Effector memory CD8-positive, alpha-beta T cell (primary cell): Measurements from ENCODE around the gene PAQR6.
A peak's percentile ranks its signal among the peaks of the same experiment; 100 is the strongest.

Source experiments
- ATAC-seq: fragments of 150-1000 bp; cut with Tn5 transposase; replicated peaks from 2 replicates; pipeline ENCODE4 v1.10.0; 2021; ENCODE audit warnings: mild to moderate bottlenecking, moderate library complexity
- DNase-seq, 3 experiments: peaks; one replicate each; pipeline ENCODE4 v3.0.0; 2021
- H3K27ac Mint-ChIP-seq, 2 donors: one replicate each; pipeline ENCODE4 v1.8.0; 2022; ENCODE audit warnings: mild to moderate bottlenecking in 2 of 2, mixed read lengths in 2 of 2, moderate library complexity in 2 of 2
- H3K27me3 Mint-ChIP-seq, 2 donors: one replicate each; pipeline ENCODE4 v1.8.0; 2022; ENCODE audit warnings: mixed read lengths in 2 of 2
- H3K36me3 Mint-ChIP-seq: one replicate; pipeline ENCODE4 v1.8.0; 2022; ENCODE audit warnings: mild to moderate bottlenecking, moderate library complexity, mixed read lengths; ENCODE audit not compliant: insufficient read depth
- H3K4me1 Mint-ChIP-seq, 2 donors: one replicate each; pipeline ENCODE4 v1.8.0; 2022; ENCODE audit warnings: low read depth in 2 of 2, mixed read lengths in 2 of 2
- H3K4me3 Mint-ChIP-seq, 2 donors: one replicate each; pipeline ENCODE4 v1.8.0; 2022; ENCODE audit warnings: mild to moderate bottlenecking in 2 of 2, mixed read lengths in 2 of 2, moderate library complexity in 2 of 2
- H3K9me3 Mint-ChIP-seq, 2 donors: one replicate each; pipeline ENCODE4 v1.8.0; 2022; ENCODE audit warnings: mixed read lengths in 2 of 2

PAQR6 gene

DNA sequence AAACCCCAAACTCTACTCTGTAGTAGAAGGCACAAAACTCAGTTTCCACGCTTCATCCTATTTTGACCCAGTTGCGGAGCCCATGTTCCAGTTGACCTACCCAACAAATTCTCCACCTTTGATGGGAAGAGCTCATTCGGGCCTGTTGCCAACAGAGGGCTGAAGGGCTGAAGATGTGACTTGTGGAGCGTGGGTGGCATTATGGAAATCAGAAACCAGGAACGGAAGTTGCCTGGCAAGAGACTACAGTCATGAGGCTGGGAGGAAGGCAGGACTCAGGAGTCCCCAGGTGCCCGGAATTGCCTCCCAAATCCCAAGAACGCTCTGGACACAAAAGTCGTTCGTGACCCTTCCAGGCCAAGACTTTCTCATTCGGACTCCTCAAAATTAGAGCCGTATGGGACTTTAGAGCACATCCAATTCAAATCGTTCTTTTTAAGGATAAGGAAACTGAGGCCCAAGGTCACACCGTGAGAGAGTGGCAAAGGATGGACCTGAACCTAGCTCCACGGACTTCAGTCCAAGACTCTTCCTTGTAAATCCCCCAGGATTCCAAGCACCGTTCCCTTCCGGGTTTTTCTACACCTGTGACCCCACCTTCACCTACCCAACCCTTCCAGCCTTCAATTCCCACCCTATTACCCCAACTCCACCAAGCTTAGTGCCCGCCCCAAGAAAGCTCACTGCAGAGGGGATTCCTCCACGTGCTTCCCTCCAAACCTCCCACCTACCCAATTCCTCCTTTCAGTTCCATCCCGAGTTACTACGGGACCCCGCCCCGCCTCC lies 34.0 kb upstream of the PAQR6 start:
- Mint-ChIP-seq H3K27me3 (no peaks in the 10 kb centered on the region), H3K4me3 (peak overlapping the region; percentile 89 to 99), H3K36me3 (peaks cover 38% of the 10 kb centered on the region), H3K4me1 (peaks cover 26 to 33% of the 10 kb centered on the region in 2 donors), H3K27ac (peak overlapping the region; percentile 94 to 98), H3K9me3 (no peaks in the 10 kb centered on the region)
- no peak for ATAC-seq
- DNase-seq = no peak

- Mint-ChIP-seq H3K4me3 (peak overlapping the region; percentile 89 to 99), H3K9me3 (no peaks in the 10 kb centered on the region), H3K36me3 (peaks cover 40% of the 10 kb centered on the region), H3K27ac (peak overlapping the region; percentile 94 to 98), H3K27me3 (no peaks in the 10 kb centered on the region), H3K4me1 (peaks cover 26 to 33% of the 10 kb centered on the region in 2 donors)
- peak; percentile 18 for ATAC-seq
- peak in 2 of 3 experiments; percentile 18 to 26 for DNase-seq
Measured at GRCh38 chr1:156281281-156281680, 33.4 kb upstream of the PAQR6 start.

DNA sequence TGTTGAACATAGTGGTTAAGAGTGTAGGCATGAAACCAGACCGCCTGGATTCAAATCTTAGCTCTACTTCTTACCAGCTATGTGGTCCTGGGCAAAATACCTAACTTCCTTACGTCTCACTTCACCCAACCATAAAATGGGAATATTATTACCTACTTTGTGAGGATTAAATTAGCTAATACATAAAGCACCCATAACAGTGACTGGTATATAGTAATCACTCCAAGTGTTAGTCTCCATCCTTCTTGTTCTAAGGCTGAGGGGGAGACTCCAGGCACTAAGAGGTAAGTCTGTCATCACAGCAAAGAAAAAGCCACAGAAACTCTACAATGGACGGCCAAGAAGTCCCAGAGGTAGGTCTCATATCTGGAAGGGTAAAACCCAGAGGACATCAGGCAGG lies 32.0 kb upstream of the PAQR6 start:
- ATAC-seq (no peak), DNase-seq (no peak)
- Mint-ChIP-seq H3K4me1 (peaks cover 26 to 33% of the 10 kb centered on the region in 2 donors), H3K27ac (no peak overlapping the region), H3K27me3 (no peaks in the 10 kb centered on the region), H3K9me3 (no peaks in the 10 kb centered on the region), H3K36me3 (peaks cover 50% of the 10 kb centered on the region), H3K4me3 (no peak overlapping the region)

DNA sequence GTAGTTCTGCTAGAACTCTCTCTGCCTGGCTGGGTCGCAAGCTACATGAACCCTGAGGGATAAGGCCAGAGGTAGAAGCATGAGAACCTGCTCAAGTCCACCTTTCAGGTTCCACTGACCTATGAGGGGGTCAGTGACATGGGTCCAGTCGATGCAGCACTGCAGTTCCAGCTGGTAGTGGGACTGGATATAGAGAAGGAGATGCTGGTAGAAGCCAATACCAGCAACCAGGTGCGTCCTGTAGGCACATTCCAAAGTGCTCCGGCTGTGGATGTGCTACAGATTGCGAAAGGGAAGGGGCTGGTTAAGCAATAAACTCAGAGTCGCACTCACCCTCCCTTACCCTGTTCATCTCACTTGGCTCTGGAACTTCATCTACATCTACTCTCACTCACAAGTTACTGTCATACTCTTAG lies 29.1 kb upstream of the PAQR6 start:
- Mint-ChIP-seq H3K27ac (no peak overlapping the region), H3K27me3 (no peaks in the 10 kb centered on the region), H3K9me3 (no peaks in the 10 kb centered on the region), H3K4me1 (peaks cover 15 to 16% of the 10 kb centered on the region in 2 donors), H3K4me3 (no peak overlapping the region), H3K36me3 (peaks cover 69% of the 10 kb centered on the region)
- DNase-seq = no peak
- ATAC-seq = no peak

DNA sequence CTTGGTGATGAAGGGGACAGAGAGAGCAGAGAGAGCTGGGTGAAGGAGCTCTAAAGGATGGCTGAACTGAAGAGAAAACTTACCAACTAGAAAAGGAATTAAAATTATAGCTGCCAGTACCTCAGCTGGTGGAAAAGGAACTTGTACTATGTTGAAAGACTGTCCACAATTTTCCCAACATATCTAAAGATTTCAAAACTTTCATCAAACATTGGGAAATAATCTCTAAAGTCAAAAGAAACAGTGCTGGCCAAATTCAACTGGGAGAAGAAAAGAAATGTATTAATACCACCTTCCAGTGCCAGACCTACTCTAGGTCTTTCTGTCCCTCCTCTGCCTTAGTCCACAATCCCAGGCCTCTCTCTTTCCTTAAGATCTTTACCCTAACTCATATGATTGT lies 28.7 kb upstream of the PAQR6 start:
- no peaks in the 10 kb centered on the region for H3K9me3 Mint-ChIP-seq
- H3K4me3 Mint-ChIP-seq = no peak overlapping the region
- peaks cover 74% of the 10 kb centered on the region for H3K36me3 Mint-ChIP-seq
- H3K27ac Mint-ChIP-seq = no peak overlapping the region
- DNase-seq (no peak), ATAC-seq (no peak)
- H3K27me3 Mint-ChIP-seq = no peaks in the 10 kb centered on the region
- H3K4me1 Mint-ChIP-seq = peaks cover 12 to 13% of the 10 kb centered on the region in 2 donors

GRCh38 chr1:156270314-156270713 lies 22.5 kb upstream of the PAQR6 start:
- DNase-seq (no peak), ATAC-seq (no peak)
- no peak overlapping the region for H3K4me3 Mint-ChIP-seq
- peaks cover 0 to 5% of the 10 kb centered on the region in 2 donors for H3K4me1 Mint-ChIP-seq
- H3K9me3 Mint-ChIP-seq = no peaks in the 10 kb centered on the region
- no peaks in the 10 kb centered on the region for H3K27me3 Mint-ChIP-seq
- H3K36me3 Mint-ChIP-seq = peaks cover 95% of the 10 kb centered on the region
- no peak overlapping the region for H3K27ac Mint-ChIP-seq

- Mint-ChIP-seq H3K4me3 (no peak overlapping the region), H3K4me1 (peaks cover 0 to 5% of the 10 kb centered on the region in 2 donors), H3K27me3 (no peaks in the 10 kb centered on the region), H3K36me3 (peaks cover 95% of the 10 kb centered on the region), H3K9me3 (no peaks in the 10 kb centered on the region), H3K27ac (no peak overlapping the region)
- no peak for DNase-seq
- no peak for ATAC-seq
Measured at GRCh38 chr1:156268336-156268735, 20.5 kb upstream of the PAQR6 start.

- no peak overlapping the region for H3K27ac Mint-ChIP-seq
- peaks cover 95% of the 10 kb centered on the region for H3K36me3 Mint-ChIP-seq
- ATAC-seq = no peak
Measured at GRCh38 chr1:156266051-156266450, 18.2 kb upstream of the PAQR6 start.

DNA sequence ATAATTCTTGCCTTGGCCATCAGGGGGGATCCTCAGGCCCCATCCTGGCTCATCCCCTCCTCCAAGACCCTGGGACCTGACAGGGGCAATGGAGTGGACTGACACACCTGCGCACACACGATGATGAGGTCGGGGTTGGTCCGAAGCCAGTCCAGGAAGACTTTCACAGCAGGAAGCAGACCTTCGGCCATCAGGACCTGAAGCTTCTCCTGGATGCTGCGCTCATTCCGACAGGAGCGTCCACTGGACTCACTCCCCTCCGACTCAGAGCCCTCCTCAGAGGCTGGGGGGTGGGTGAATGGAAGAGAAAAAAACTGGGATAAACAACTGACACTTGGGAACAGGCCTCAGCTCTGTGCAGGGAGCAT lies 15.4 kb upstream of the PAQR6 start:
- H3K4me3 Mint-ChIP-seq = no peak overlapping the region
- H3K9me3 Mint-ChIP-seq = no peaks in the 10 kb centered on the region
- no peak overlapping the region for H3K27ac Mint-ChIP-seq
- H3K4me1 Mint-ChIP-seq = peaks cover 0 to 10% of the 10 kb centered on the region in 2 donors
- ATAC-seq = no peak
- H3K36me3 Mint-ChIP-seq = peaks cover 92% of the 10 kb centered on the region
- no peaks in the 10 kb centered on the region for H3K27me3 Mint-ChIP-seq
- no peak for DNase-seq

More at GRCh38 chr1:156266051-156266450, 18.2 kb upstream of the PAQR6 start:
- H3K27me3 Mint-ChIP-seq = no peaks in the 10 kb centered on the region
- H3K4me1 Mint-ChIP-seq = peaks cover 0 to 5% of the 10 kb centered on the region in 2 donors
- H3K9me3 Mint-ChIP-seq = no peaks in the 10 kb centered on the region
- DNase-seq = no peak
- H3K4me3 Mint-ChIP-seq = no peak overlapping the region

DNA sequence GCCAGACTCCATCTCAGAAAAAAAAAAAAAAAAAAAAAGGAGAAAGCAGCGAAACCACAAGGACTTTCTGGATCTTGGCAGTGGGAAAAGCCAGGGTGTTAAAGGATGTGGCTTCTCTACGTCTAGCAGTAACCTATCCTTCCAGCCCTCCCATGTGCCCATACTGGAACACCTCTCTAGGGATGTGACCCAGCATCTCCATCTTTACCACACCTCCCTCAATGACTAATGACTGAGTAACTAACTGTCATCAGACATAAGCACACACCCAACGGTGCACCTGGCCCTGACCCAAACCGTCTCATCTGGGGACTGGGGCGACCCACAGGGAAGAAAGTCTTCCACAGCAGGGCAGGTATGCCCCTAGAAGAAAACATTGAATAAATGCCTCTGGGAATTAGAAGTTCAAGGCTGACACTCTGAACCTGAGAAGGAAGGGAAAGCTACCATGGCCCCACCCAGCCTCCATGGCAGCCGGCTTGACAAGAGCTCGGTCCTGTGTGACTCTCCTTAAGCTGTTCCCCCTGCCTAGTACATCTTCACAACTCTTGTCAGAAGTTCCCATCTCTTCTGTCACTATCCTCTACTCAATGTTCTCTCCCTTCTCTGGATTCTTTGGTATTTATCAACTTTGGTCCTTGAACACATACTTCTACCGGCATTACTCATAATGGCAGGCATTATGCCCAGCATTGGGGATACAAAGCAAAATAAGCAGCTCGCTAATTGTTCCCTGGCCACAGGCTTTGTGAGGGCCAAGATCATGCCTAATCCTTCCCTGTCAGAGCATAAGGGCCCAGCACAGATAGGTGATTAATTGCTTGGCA lies 14.8 kb upstream of the PAQR6 start:
- Mint-ChIP-seq H3K4me1 (peaks cover 0 to 10% of the 10 kb centered on the region in 2 donors), H3K36me3 (peaks cover 91% of the 10 kb centered on the region), H3K9me3 (no peaks in the 10 kb centered on the region), H3K4me3 (no peak overlapping the region), H3K27ac (no peak overlapping the region), H3K27me3 (no peaks in the 10 kb centered on the region)
- ATAC-seq (no peak), DNase-seq (no peak)

- no peak for ATAC-seq
- Mint-ChIP-seq H3K27me3 (no peaks in the 10 kb centered on the region), H3K4me3 (no peak overlapping the region), H3K9me3 (no peaks in the 10 kb centered on the region), H3K27ac (peak overlapping the region; percentile 12 to 89), H3K4me1 (peaks cover 0 to 9% of the 10 kb centered on the region in 2 donors), H3K36me3 (peaks cover 92% of the 10 kb centered on the region)
- DNase-seq = no peak
Measured at GRCh38 chr1:156260896-156261295, 13.0 kb upstream of the PAQR6 start.

DNA sequence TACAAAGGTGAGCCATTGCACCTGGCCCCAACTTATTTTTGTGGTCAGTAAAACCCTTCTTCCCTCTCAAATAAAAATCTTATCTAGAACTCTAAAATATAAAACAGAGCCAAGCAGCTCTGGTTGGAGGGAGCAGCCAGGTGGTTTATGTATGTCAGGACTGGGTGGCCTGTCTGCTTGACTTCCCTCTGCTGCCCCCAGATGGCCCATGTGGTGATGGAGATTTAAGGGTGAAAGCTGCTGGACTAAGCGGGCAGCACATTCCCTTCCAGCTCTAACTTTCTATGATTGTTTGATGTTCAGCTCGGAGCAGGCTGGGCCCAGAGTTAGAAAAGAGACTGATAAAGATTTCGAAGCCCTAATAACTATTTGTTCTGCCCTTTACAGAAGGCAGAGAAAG lies 11.9 kb upstream of the PAQR6 start:
- H3K9me3 Mint-ChIP-seq = no peaks in the 10 kb centered on the region
- H3K4me1 Mint-ChIP-seq = peaks cover 0 to 5% of the 10 kb centered on the region in 2 donors
- no peak for DNase-seq
- peaks cover 89% of the 10 kb centered on the region for H3K36me3 Mint-ChIP-seq
- peak overlapping the region in 1 of 2 donors; percentile 89 for H3K27ac Mint-ChIP-seq
- ATAC-seq = no peak
- H3K27me3 Mint-ChIP-seq = no peaks in the 10 kb centered on the region
- no peak overlapping the region for H3K4me3 Mint-ChIP-seq

DNA sequence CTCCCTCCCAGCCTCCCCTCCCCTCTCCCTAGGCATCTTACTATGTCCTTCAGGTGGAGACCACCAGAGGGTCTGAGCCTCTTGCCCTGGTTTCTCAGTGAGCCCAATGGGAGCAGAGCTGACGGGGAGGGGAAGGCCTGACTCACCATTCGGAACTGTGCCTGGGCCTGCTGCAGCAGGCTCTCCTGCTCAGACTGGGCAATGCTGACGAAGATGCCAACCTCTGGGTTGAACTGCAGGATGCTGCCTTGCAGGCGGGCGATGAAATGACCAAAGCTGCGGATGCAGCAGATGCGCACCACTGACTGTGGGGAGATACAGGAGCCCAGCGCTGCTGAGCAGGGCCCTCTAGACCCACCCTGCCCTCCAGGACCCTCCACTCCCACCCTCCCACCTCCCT lies 11.0 kb upstream of the PAQR6 start:
- no peak overlapping the region for H3K4me3 Mint-ChIP-seq
- no peaks in the 10 kb centered on the region for H3K27me3 Mint-ChIP-seq
- H3K27ac Mint-ChIP-seq = no peak overlapping the region
- peaks cover 0 to 5% of the 10 kb centered on the region in 2 donors for H3K4me1 Mint-ChIP-seq
- no peaks in the 10 kb centered on the region for H3K9me3 Mint-ChIP-seq
- ATAC-seq = no peak
- no peak for DNase-seq
- peaks cover 80% of the 10 kb centered on the region for H3K36me3 Mint-ChIP-seq

DNA sequence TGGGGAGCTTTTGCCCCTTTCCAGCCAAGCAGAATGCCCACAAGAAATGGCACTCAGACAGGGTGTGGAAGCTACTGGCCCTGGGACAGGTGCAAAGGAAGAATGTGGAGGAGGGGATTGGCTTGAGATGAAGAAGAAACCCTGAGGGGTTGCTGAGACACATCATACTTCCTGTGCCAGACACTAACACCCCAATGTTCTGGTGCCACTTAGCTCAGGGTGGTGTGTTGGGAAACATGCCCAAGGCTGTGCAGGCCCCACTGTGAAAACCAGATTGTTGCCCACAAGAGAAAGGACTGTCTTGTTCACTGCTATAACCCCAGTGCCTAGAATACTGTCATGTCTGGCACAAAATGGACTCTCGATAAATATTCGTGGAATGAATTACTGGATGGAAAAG lies 9.9 kb upstream of the PAQR6 start:
- Mint-ChIP-seq H3K27ac (peak overlapping the region in 1 of 2 donors; percentile 35), H3K4me3 (no peak overlapping the region), H3K9me3 (no peaks in the 10 kb centered on the region), H3K36me3 (peaks cover 77% of the 10 kb centered on the region), H3K27me3 (no peaks in the 10 kb centered on the region), H3K4me1 (peaks cover 0 to 5% of the 10 kb centered on the region in 2 donors)
- peak; percentile 22 for ATAC-seq
- DNase-seq = no peak
